ENCODE results near the gene TFPI.
"Not testable (repeated sequence)": the region's sequence is repeated elsewhere in the genome, so short reads cannot be mapped to it uniquely, and the experiment has no call there.

TFPI gene

GRCh38 chr2:187511356-187512315 lies 42.6 kb downstream of the TFPI start:
- Histone ChIP-seq H3K14ac (ENCODE audit: low read length in 2 of 2) (no peak overlapping the region), H3K79me1 (replicated peaks; ENCODE audit: low read length, poor library complexity, severe bottlenecking) (peaks cover 7% of the 10 kb centered on the region), H3K27ac (ENCODE audit: low read length, poor library complexity, severe bottlenecking) (no peak overlapping the region), H2AFZ (ENCODE audit: low read depth, low read length) (no peak overlapping the region), H4K8ac (ENCODE audit: low read length) (peak overlapping the region; percentile 28), H3K18ac (ENCODE audit: low read depth in 1 of 2, low read length in 2 of 2) (no peak overlapping the region), H2BK120ac (ENCODE audit: low read depth, low read length) (no peak overlapping the region), H3K4me2 (ENCODE audit: low read length, poor library complexity, severe bottlenecking) (no peak overlapping the region), H3K4ac (ENCODE audit: low read depth in 1 of 2, low read length in 2 of 2) (no peak overlapping the region), H3K23ac (ENCODE audit: low read length in 2 of 2) (no peak overlapping the region), H3K4me1 (ENCODE audit: control insufficient read depth, insufficient read depth, low read depth, low read length) (no peaks in the 10 kb centered on the region), H3K36me3 (ENCODE audit: control insufficient read depth in 1 of 2, insufficient read depth in 2 of 2, low read depth in 1 of 2, low read length in 2 of 2) (peaks cover 0 to 4% of the 10 kb centered on the region in 2 experiments), H4K91ac (ENCODE audit: low read length) (no peak overlapping the region), H3K27me3 (ENCODE audit: control insufficient read depth in 1 of 2, insufficient read depth in 1 of 2, low read length in 2 of 2) (no peaks in the 10 kb centered on the region), H3K9me3 (ENCODE audit: control insufficient read depth, low read length) (no peaks in the 10 kb centered on the region), H2BK15ac (ENCODE audit: low read depth, poor library complexity, severe bottlenecking) (no peak overlapping the region), H2BK12ac (ENCODE audit: low read length in 2 of 2) (no peak overlapping the region), H3K9ac (ENCODE audit: low read length) (no peak overlapping the region), H2AK5ac (ENCODE audit: low read length, severe bottlenecking) (no peak overlapping the region), H3K4me3 (ENCODE audit: insufficient read depth in 1 of 2, low read depth in 1 of 2, low read length in 2 of 2) (no peak overlapping the region), H2BK5ac (ENCODE audit: low read depth, low read length, poor library complexity, severe bottlenecking) (no peak overlapping the region)
- DNase-seq = no peak
- WGBS = 87% methylated on average over 8 of the region's 9 CpGs

GRCh38 chr2:187510419-187511355 lies 43.5 kb downstream of the TFPI start:
- H3K9me3 ChIP-seq (ENCODE audit: control insufficient read depth, low read length); H3K79me1 ChIP-seq (replicated peaks; ENCODE audit: low read length, poor library complexity, severe bottlenecking); H2BK5ac ChIP-seq (ENCODE audit: low read depth, low read length, poor library complexity, severe bottlenecking); H2AK5ac ChIP-seq (ENCODE audit: low read length, severe bottlenecking); H2BK120ac ChIP-seq (ENCODE audit: low read depth, low read length); H3K4me2 ChIP-seq (ENCODE audit: low read length, poor library complexity, severe bottlenecking); H3K27me3 ChIP-seq (ENCODE audit: control insufficient read depth in 1 of 2, insufficient read depth in 1 of 2, low read length in 2 of 2); H3K4ac ChIP-seq (ENCODE audit: low read depth in 1 of 2, low read length in 2 of 2); H3K4me1 ChIP-seq (ENCODE audit: control insufficient read depth, insufficient read depth, low read depth, low read length); H2BK12ac ChIP-seq (ENCODE audit: low read length in 2 of 2); H3K36me3 ChIP-seq (ENCODE audit: control insufficient read depth in 1 of 2, insufficient read depth in 2 of 2, low read depth in 1 of 2, low read length in 2 of 2); H4K8ac ChIP-seq (ENCODE audit: low read length); H3K4me3 ChIP-seq (ENCODE audit: insufficient read depth in 1 of 2, low read depth in 1 of 2, low read length in 2 of 2); H2AFZ ChIP-seq (ENCODE audit: low read depth, low read length); H4K91ac ChIP-seq (ENCODE audit: low read length); H3K9ac ChIP-seq (ENCODE audit: low read length); DNase-seq; H2BK15ac ChIP-seq (ENCODE audit: low read depth, poor library complexity, severe bottlenecking); H3K23ac ChIP-seq (ENCODE audit: low read length in 2 of 2); H3K27ac ChIP-seq (ENCODE audit: low read length, poor library complexity, severe bottlenecking): not testable (repeated sequence)
- Histone ChIP-seq H3K18ac (ENCODE audit: low read depth in 1 of 2, low read length in 2 of 2) (peak overlapping the region in 1 of 2 experiments; percentile 46), H3K14ac (ENCODE audit: low read length in 2 of 2) (peak overlapping the region in 1 of 2 experiments; percentile 11)
- WGBS = 71% methylated on average over 18 of the region's 18 CpGs

- H3K4me2 ChIP-seq (ENCODE audit: low read length, poor library complexity, severe bottlenecking) = no peak overlapping the region
- no peaks in the 10 kb centered on the region for H3K27me3 ChIP-seq (ENCODE audit: control insufficient read depth in 1 of 2, insufficient read depth in 1 of 2, low read length in 2 of 2)
- H3K27ac ChIP-seq (ENCODE audit: low read length, poor library complexity, severe bottlenecking) = no peak overlapping the region
- H2AK5ac ChIP-seq (ENCODE audit: low read length, severe bottlenecking) = no peak overlapping the region
- DNase-seq = peak; percentile 34
- H3K4me3 ChIP-seq (ENCODE audit: insufficient read depth in 1 of 2, low read depth in 1 of 2, low read length in 2 of 2) = no peak overlapping the region
- no peak overlapping the region for H2BK120ac ChIP-seq (ENCODE audit: low read depth, low read length)
- no peak overlapping the region for H2BK12ac ChIP-seq (ENCODE audit: low read length in 2 of 2)
- no peak overlapping the region for H3K18ac ChIP-seq (ENCODE audit: low read depth in 1 of 2, low read length in 2 of 2)
- no peak overlapping the region for H4K91ac ChIP-seq (ENCODE audit: low read length)
- no peak overlapping the region for H2BK5ac ChIP-seq (ENCODE audit: low read depth, low read length, poor library complexity, severe bottlenecking)
- H3K9ac ChIP-seq (ENCODE audit: low read length) = no peak overlapping the region
- no peak overlapping the region for H4K8ac ChIP-seq (ENCODE audit: low read length)
- H3K23ac ChIP-seq (ENCODE audit: low read length in 2 of 2) = no peak overlapping the region
- peaks cover 3% of the 10 kb centered on the region for H3K79me1 ChIP-seq (replicated peaks; ENCODE audit: low read length, poor library complexity, severe bottlenecking)
- peaks cover 0 to 4% of the 10 kb centered on the region in 2 experiments for H3K36me3 ChIP-seq (ENCODE audit: control insufficient read depth in 1 of 2, insufficient read depth in 2 of 2, low read depth in 1 of 2, low read length in 2 of 2)
- no peak overlapping the region for H2AFZ ChIP-seq (ENCODE audit: low read depth, low read length)
- no peak overlapping the region for H2BK15ac ChIP-seq (ENCODE audit: low read depth, poor library complexity, severe bottlenecking)
- no peaks in the 10 kb centered on the region for H3K9me3 ChIP-seq (ENCODE audit: control insufficient read depth, low read length)
- no peak overlapping the region for H3K14ac ChIP-seq (ENCODE audit: low read length in 2 of 2)
- 67% methylated on average over 4 of the region's 4 CpGs for WGBS
- H3K4me1 ChIP-seq (ENCODE audit: control insufficient read depth, insufficient read depth, low read depth, low read length) = no peaks in the 10 kb centered on the region
- no peak overlapping the region for H3K4ac ChIP-seq (ENCODE audit: low read depth in 1 of 2, low read length in 2 of 2)
These were observed 44.4 kb downstream of the TFPI start for GRCh38 chr2:187509667-187510417.
